Panc1 (cell line): ENCODE results near the gene ERVFRD-1.

Experiments
- TCF7L2 ChIP-seq: IDR thresholded peaks from 2 replicates; pipeline ENCODE4 v1.6.1; 2011; ENCODE audit warnings: mild to moderate bottlenecking, low read depth, low read length, inconsistent platforms
- TF ChIP-seq, protein P1 (sequence below), 2 experiments: IDR thresholded peaks; 2 replicates each; pipeline ENCODE4 v1.6.1; 2011 to 2012; ENCODE audit warnings: low read depth in 2 of 2, control low read depth in 1 of 2, low read length in 1 of 2, mild to moderate bottlenecking in 1 of 2, moderate library complexity in 1 of 2; ENCODE audit not compliant: insufficient read depth in 1 of 2

- TF ChIP-seq TCF7L2, result no peak
- TF ChIP-seq, protein P1, sequence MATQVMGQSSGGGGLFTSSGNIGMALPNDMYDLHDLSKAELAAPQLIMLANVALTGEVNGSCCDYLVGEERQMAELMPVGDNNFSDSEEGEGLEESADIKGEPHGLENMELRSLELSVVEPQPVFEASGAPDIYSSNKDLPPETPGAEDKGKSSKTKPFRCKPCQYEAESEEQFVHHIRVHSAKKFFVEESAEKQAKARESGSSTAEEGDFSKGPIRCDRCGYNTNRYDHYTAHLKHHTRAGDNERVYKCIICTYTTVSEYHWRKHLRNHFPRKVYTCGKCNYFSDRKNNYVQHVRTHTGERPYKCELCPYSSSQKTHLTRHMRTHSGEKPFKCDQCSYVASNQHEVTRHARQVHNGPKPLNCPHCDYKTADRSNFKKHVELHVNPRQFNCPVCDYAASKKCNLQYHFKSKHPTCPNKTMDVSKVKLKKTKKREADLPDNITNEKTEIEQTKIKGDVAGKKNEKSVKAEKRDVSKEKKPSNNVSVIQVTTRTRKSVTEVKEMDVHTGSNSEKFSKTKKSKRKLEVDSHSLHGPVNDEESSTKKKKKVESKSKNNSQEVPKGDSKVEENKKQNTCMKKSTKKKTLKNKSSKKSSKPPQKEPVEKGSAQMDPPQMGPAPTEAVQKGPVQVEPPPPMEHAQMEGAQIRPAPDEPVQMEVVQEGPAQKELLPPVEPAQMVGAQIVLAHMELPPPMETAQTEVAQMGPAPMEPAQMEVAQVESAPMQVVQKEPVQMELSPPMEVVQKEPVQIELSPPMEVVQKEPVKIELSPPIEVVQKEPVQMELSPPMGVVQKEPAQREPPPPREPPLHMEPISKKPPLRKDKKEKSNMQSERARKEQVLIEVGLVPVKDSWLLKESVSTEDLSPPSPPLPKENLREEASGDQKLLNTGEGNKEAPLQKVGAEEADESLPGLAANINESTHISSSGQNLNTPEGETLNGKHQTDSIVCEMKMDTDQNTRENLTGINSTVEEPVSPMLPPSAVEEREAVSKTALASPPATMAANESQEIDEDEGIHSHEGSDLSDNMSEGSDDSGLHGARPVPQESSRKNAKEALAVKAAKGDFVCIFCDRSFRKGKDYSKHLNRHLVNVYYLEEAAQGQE (IDR thresholded peaks at IDR 0.05; ENCODE audit: insufficient read depth in 1 of 2, low read depth in 2 of 2, low read length in 1 of 2), result no peak
Observed at GRCh38 chr6:11062083-11062482, 49.4 kb downstream of the ERVFRD-1 start.
